Loucy (cell line): ENCODE measurements around the gene ASCL2.

Source experiments
- H2AFZ ChIP-seq: fragments of 200-600 bp; sonication (generic); 2 replicates; pipeline ENCODE4 v1.6.0; 2016; ENCODE audit warnings: antibody characterized with exemption, mild to moderate bottlenecking, low read length, moderate library complexity
- H3F3A ChIP-seq: fragments of 200-600 bp; 2 replicates; pipeline ENCODE4 v1.6.0; 2016; ENCODE audit warnings: antibody characterized with exemption, low read depth, mild to moderate bottlenecking
- H3K27me3 ChIP-seq: fragments of 200-600 bp; sonication (generic); 2 replicates; pipeline ENCODE4 v1.6.1; 2014; ENCODE audit warnings: low read length, mild to moderate bottlenecking; ENCODE audit not compliant: insufficient read depth, poor library complexity, severe bottlenecking
- H3K36me3 ChIP-seq: fragments of 200-600 bp; sonication (generic); 2 replicates; pipeline ENCODE4 v1.6.1; 2016; ENCODE audit warnings: low read length; ENCODE audit not compliant: insufficient read depth
- H3K4me1 ChIP-seq: fragments of 200-600 bp; sonication (generic); 2 replicates; pipeline ENCODE4 v1.5.1; 2014; ENCODE audit warnings: low read length, mild to moderate bottlenecking; ENCODE audit not compliant: insufficient read depth, poor library complexity, severe bottlenecking
- H3K4me2 ChIP-seq: fragments of 200-600 bp; sonication (generic); 2 replicates; pipeline ENCODE4 v1.6.0; 2014; ENCODE audit warnings: antibody characterized with exemption, low read length, low read depth, mild to moderate bottlenecking; ENCODE audit not compliant: poor library complexity, severe bottlenecking
- H3K4me3 ChIP-seq: fragments of 200-600 bp; sonication (generic); 2 replicates; pipeline ENCODE4 v1.5.1; 2014; ENCODE audit warnings: low read length, mild to moderate bottlenecking, mixed read lengths; ENCODE audit not compliant: poor library complexity, severe bottlenecking
- H3K79me2 ChIP-seq: fragments of 200-600 bp; sonication (generic); 2 replicates; pipeline ENCODE4 v1.6.1; 2014; ENCODE audit warnings: low read length; ENCODE audit not compliant: insufficient read depth
- H3K9ac ChIP-seq: fragments of 200-600 bp; sonication (generic); 2 replicates; pipeline ENCODE4 v1.6.0; 2014; ENCODE audit warnings: mild to moderate bottlenecking, low read depth, low read length, moderate library complexity; ENCODE audit not compliant: poor library complexity, severe bottlenecking
- H3K9me2 ChIP-seq: fragments of 200-600 bp; sonication (generic); replicated peaks from 2 replicates; pipeline ENCODE4 v1.6.1; 2016; ENCODE audit warnings: low read depth, low read length, mixed read lengths
- H3K9me3 ChIP-seq: fragments of 200-600 bp; sonication (generic); 2 replicates; pipeline ENCODE4 v1.6.1; 2014; ENCODE audit warnings: mild to moderate bottlenecking, antibody characterized with exemption, low read length, low read depth; ENCODE audit not compliant: insufficient read depth
- H4K20me1 ChIP-seq: fragments of 200-600 bp; sonication (generic); 2 replicates; pipeline ENCODE4 v1.6.0; 2014; ENCODE audit warnings: antibody characterized with exemption, low read length, mild to moderate bottlenecking; ENCODE audit not compliant: insufficient read depth, poor library complexity, severe bottlenecking
- EZH2phosphoT487 ChIP-seq: fragments of 200-600 bp; IDR thresholded peaks from 2 replicates; pipeline ENCODE4 v1.6.1; 2018; ENCODE audit warnings: antibody characterized with exemption, mild to moderate bottlenecking, moderate library complexity, borderline replicate concordance
- TF ChIP-seq, protein P1 (sequence below): fragments of 200-600 bp; sonication (generic); conservative IDR thresholded peaks from 2 replicates; pipeline ENCODE4 v1.5.1; 2014; ENCODE audit warnings: mild to moderate bottlenecking, antibody characterized with exemption, low read length

The ASCL2 gene

DNA sequence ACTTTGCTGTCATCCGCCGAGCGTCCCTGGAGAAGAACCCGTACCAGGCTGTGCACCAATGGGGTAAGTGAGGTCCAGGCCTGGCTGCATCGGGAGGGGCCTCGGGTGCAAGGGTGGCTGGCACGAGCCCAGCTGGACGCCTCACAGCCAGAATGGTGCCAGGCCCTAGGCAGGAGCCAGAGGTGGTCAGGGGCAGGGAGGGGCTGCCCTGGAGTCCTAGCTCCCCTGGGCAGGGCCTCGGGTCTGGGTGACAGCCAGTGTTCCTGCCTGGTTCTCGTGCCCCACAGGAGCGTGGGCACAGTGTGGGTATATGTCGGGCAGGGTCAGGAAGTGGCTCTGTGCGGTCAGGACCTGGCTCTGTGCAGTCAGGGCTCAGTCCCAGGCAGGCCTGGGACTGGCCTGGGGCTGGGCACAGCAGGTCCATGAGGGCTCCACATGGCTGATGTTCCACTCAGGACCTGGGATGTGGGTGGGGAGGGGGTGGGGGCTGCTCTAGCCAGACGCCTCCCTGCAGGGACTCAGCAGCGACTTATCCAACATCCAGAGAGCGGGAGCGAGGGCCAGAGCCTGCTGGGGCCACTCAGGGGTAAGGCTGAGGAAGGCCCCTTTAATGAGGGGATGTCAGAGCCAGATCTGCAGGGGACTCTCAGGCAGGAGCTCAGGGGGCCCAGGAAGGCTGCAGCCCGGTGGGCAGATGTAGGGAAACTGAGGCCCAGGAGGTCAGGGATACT, 32.7 kb upstream of the ASCL2 start:
- H3K79me2 ChIP-seq: peaks cover 80% of the 10 kb centered on the region
- no peaks in the 10 kb centered on the region for H3K36me3 ChIP-seq
- no peak for TF ChIP-seq EZH2phosphoT487
- no peaks in the 10 kb centered on the region for H3K9me2 ChIP-seq
- H3K4me2 ChIP-seq: peak overlapping the region; percentile 96
- peak overlapping the region; percentile 97 for H3K9ac ChIP-seq
- H4K20me1 ChIP-seq: peaks cover 16% of the 10 kb centered on the region
- H3F3A ChIP-seq: peaks cover 7% of the 10 kb centered on the region
- no peak overlapping the region for H2AFZ ChIP-seq
- no peaks in the 10 kb centered on the region for H3K27me3 ChIP-seq
- H3K9me3 ChIP-seq: no peaks in the 10 kb centered on the region
- peaks cover 62% of the 10 kb centered on the region for H3K4me1 ChIP-seq
- peak overlapping the region; percentile 90 for H3K4me3 ChIP-seq

GRCh38 chr11:2302306-2302895, 32.0 kb upstream of the ASCL2 start:
- no peaks in the 10 kb centered on the region for H3K27me3 ChIP-seq
- H3K4me3 ChIP-seq: peak overlapping the region; percentile 90
- peaks cover 5% of the 10 kb centered on the region; the same call in 1 of the 2 replicates for H3K36me3 ChIP-seq
- peak overlapping the region; percentile 97 for H3K9ac ChIP-seq
- TF ChIP-seq, protein P1, sequence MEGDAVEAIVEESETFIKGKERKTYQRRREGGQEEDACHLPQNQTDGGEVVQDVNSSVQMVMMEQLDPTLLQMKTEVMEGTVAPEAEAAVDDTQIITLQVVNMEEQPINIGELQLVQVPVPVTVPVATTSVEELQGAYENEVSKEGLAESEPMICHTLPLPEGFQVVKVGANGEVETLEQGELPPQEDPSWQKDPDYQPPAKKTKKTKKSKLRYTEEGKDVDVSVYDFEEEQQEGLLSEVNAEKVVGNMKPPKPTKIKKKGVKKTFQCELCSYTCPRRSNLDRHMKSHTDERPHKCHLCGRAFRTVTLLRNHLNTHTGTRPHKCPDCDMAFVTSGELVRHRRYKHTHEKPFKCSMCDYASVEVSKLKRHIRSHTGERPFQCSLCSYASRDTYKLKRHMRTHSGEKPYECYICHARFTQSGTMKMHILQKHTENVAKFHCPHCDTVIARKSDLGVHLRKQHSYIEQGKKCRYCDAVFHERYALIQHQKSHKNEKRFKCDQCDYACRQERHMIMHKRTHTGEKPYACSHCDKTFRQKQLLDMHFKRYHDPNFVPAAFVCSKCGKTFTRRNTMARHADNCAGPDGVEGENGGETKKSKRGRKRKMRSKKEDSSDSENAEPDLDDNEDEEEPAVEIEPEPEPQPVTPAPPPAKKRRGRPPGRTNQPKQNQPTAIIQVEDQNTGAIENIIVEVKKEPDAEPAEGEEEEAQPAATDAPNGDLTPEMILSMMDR: peak; percentile 28; the same call in 1 of the 2 replicates
- TF ChIP-seq EZH2phosphoT487: no peak
- H2AFZ ChIP-seq: no peak overlapping the region
- peaks cover 76% of the 10 kb centered on the region for H3K79me2 ChIP-seq
- H3K9me2 ChIP-seq: no peaks in the 10 kb centered on the region
- H3K4me1 ChIP-seq: peaks cover 55% of the 10 kb centered on the region
- peak overlapping the region; percentile 96 for H3K4me2 ChIP-seq
- H3F3A ChIP-seq: peaks cover 7% of the 10 kb centered on the region
- peaks cover 17% of the 10 kb centered on the region for H4K20me1 ChIP-seq
- H3K9me3 ChIP-seq: no peaks in the 10 kb centered on the region

GRCh38 chr11:2301631-2302305, 31.4 kb upstream of the ASCL2 start, which contains the start of the genes C11orf21 and TSPAN32:
TSS of gene C11orf21 (minus strand) at chr11:2301918. CDS start at chr11:2301808, 110 bp downstream.
TSS of gene TSPAN32 (plus strand) at chr11:2302013. CDS start at chr11:2302150, 137 bp downstream.
- H2AFZ ChIP-seq: 0 out of 2 replicates have a peak within 1 kb of the TSS, but pooled peaks have one; percentile 2
- no peaks in the 10 kb centered on the region for H3K9me3 ChIP-seq
- H3K79me2 ChIP-seq: peaks cover 70% of the 10 kb centered on the region
- H3K4me3 ChIP-seq: peak within 1 kb of the TSS; percentile 90
- TF ChIP-seq EZH2phosphoT487: no peak
- TF ChIP-seq, protein P1: no peak
- H3K27me3 ChIP-seq: no peaks in the 10 kb centered on the region
- H3F3A ChIP-seq: peaks cover 7% of the 10 kb centered on the region
- H3K4me2 ChIP-seq: peak within 1 kb of the TSS; percentile 96
- H3K9ac ChIP-seq: peak within 1 kb of the TSS; percentile 97
- peaks cover 50% of the 10 kb centered on the region for H3K4me1 ChIP-seq
- H4K20me1 ChIP-seq: peaks cover 13% of the 10 kb centered on the region
- no peaks in the 10 kb centered on the region for H3K9me2 ChIP-seq
- peaks cover 9% of the 10 kb centered on the region; the same call in 1 of the 2 replicates for H3K36me3 ChIP-seq
